Keratinocyte (primary cell): ENCODE results near the gene WFS1.

Source experiments
- CTCF ChIP-seq, 3 experiments: IDR thresholded peaks in 1 of 3; conservative IDR thresholded peaks in 1 of 3; optimal IDR thresholded peaks in 1 of 3; 2 replicates in 2 of 3; 3 replicates in 1 of 3; pipeline versions ENCODE3 to v1.5.1; 2011; ENCODE audit warnings: low read length in 3 of 3, mild to moderate bottlenecking in 3 of 3, moderate library complexity in 2 of 3, control low read depth in 1 of 3, inconsistent platforms in 1 of 3; ENCODE audit not compliant: insufficient read depth in 2 of 3; ENCODE audit errors: extremely low read depth in 1 of 3
- EZH2 ChIP-seq: IDR thresholded peaks from one replicate; pipeline ENCODE4 v1.6.1; 2012; ENCODE audit warnings: inconsistent platforms, mild to moderate bottlenecking, low read length, moderate library complexity

GRCh38 chr4:6328526-6328925, 58.9 kb downstream of the WFS1 start:
- no peak for TF ChIP-seq CTCF (optimal IDR thresholded peaks at IDR 0.05 in 1 of 3, IDR thresholded peaks at IDR 0.05 in 1 of 3, conservative IDR thresholded peaks at IDR 0.05 in 1 of 3; ENCODE audit: extremely low read depth in 1 of 3, insufficient read depth in 2 of 3, low read length in 3 of 3)
- TF ChIP-seq EZH2 = no peak
